Neural progenitor cell (in vitro differentiated cells): ENCODE results near the gene SCGB2A2. TPM values are rescaled to one million over a fixed set of nuclear protein-coding genes. Genes with fewer than 3 reads are reported as not detected.

Experiments used
- DNase-seq: peaks from one replicate; pipeline ENCODE4 v3.0.0-alpha.2; 2016; ENCODE audit warnings: low spot score
- H2AFZ ChIP-seq: fragments of 200-600 bp; sonication (generic); replicated peaks from 2 replicates; pipeline ENCODE4 v1.6.1; 2016; ENCODE audit warnings: antibody characterized with exemption
- H3F3A ChIP-seq: fragments of 200-600 bp; sonication (generic); 2 replicates; pipeline ENCODE4 v1.6.1; 2016; ENCODE audit warnings: antibody characterized with exemption, low read depth
- H3K27ac ChIP-seq: fragments of 200-600 bp; sonication (generic); 2 replicates; pipeline ENCODE4 v1.5.1; 2016; ENCODE audit warnings: mild to moderate bottlenecking
- H3K27me3 ChIP-seq: fragments of 200-600 bp; sonication (generic); 2 replicates; pipeline ENCODE4 v1.6.1; 2016; ENCODE audit warnings: mild to moderate bottlenecking, moderate library complexity
- H3K36me3 ChIP-seq: fragments of 200-600 bp; sonication (generic); 2 replicates; pipeline ENCODE4 v1.5.1; 2016
- H3K4me1 ChIP-seq: fragments of 200-600 bp; sonication (generic); 2 replicates; pipeline ENCODE4 v1.6.1; 2016; ENCODE audit warnings: mixed run types
- H3K4me2 ChIP-seq: fragments of 200-600 bp; sonication (generic); 2 replicates; pipeline ENCODE4 v1.6.1; 2016
- H3K4me3 ChIP-seq: fragments of 200-600 bp; sonication (generic); 2 replicates; pipeline ENCODE4 v1.5.1; 2016
- H3K79me2 ChIP-seq: fragments of 200-600 bp; sonication (generic); 2 replicates; pipeline ENCODE4 v1.6.1; 2016; ENCODE audit warnings: low read depth
- H3K9ac ChIP-seq: fragments of 200-600 bp; sonication (generic); 2 replicates; pipeline ENCODE4 v1.6.1; 2016
- H3K9me3 ChIP-seq: fragments of 200-600 bp; sonication (generic); 2 replicates; pipeline ENCODE4 v1.5.1; 2016; ENCODE audit warnings: low read depth
- H4K20me1 ChIP-seq: fragments of 200-600 bp; sonication (generic); 2 replicates; pipeline ENCODE4 v1.6.1; 2016; ENCODE audit warnings: low read depth
- H3K27ac Mint-ChIP-seq: 3 replicates; pipeline ENCODE4 v1.8.0; 2021; ENCODE audit warnings: mixed read lengths
- H3K27me3 Mint-ChIP-seq: 2 replicates; pipeline ENCODE4 v1.8.0; 2022; ENCODE audit warnings: low read depth, mild to moderate bottlenecking, inconsistent platforms, moderate library complexity, mixed read lengths; ENCODE audit not compliant: insufficient read depth
- H3K36me3 Mint-ChIP-seq: 3 replicates; pipeline ENCODE4 v1.8.0; 2021; ENCODE audit warnings: mixed read lengths
- H3K4me1 Mint-ChIP-seq: 3 replicates; pipeline ENCODE4 v1.8.0; 2021; ENCODE audit warnings: mixed read lengths
- H3K4me3 Mint-ChIP-seq: 3 replicates; pipeline ENCODE4 v1.8.0; 2021; ENCODE audit warnings: mild to moderate bottlenecking, moderate library complexity, mixed read lengths
- H3K9me3 Mint-ChIP-seq: 3 replicates; pipeline ENCODE4 v1.8.0; 2020; ENCODE audit warnings: mixed read lengths
- CTCF ChIP-seq: fragments of 200-600 bp; sonication (generic); IDR thresholded peaks from 2 replicates; pipeline ENCODE4 v1.5.1; 2017; ENCODE audit warnings: antibody characterized with exemption, mild to moderate bottlenecking
- EZH2 ChIP-seq: fragments of 200-600 bp; sonication (generic); IDR thresholded peaks from 2 replicates; pipeline ENCODE4 v1.6.1; 2017; ENCODE audit warnings: antibody characterized with exemption, mild to moderate bottlenecking, moderate library complexity
- EZH2phosphoT487 ChIP-seq: fragments of 200-600 bp; sonication (generic); IDR thresholded peaks from 2 replicates; pipeline ENCODE4 v1.6.1; 2017; ENCODE audit warnings: antibody characterized with exemption
- total RNA-seq: library from RNA; depleted of rRNA; stranded (reverse); fragments of >200 nt; gene quantifications from 2 replicates; pipeline ENCODE4 v1.2.3, GENCODE V29; 2015; ENCODE audit warnings: low replicate concordance

Gene SCGB2A2
- total RNA-seq, 1 donor from 2014 or later = not detected

GRCh38 chr11:62298975-62299374 is 29.0 kb downstream of the SCGB2A2 start, which contains the start of gene SCGB1D4:
TSS of gene SCGB1D4 (minus strand) at chr11:62299075. CDS start at chr11:62299010, 65 bp downstream.
- H3K9me3 ChIP-seq = no peaks in the 10 kb centered on the region
- no peaks in the 10 kb centered on the region for H3K4me1 Mint-ChIP-seq
- H3K4me1 ChIP-seq = no peaks in the 10 kb centered on the region
- no peaks in the 10 kb centered on the region for H3F3A ChIP-seq
- no peaks in the 10 kb centered on the region for H3K36me3 ChIP-seq
- no peaks in the 10 kb centered on the region for H3K79me2 ChIP-seq
- no peak within 1 kb of the TSS for H3K27ac ChIP-seq
- H3K36me3 Mint-ChIP-seq = no peaks in the 10 kb centered on the region
- no peak within 1 kb of the TSS for H3K4me3 ChIP-seq
- no peak within 1 kb of the TSS for H2AFZ ChIP-seq
- no peaks in the 10 kb centered on the region for H3K9me3 Mint-ChIP-seq
- no peaks in the 10 kb centered on the region for H4K20me1 ChIP-seq
- H3K27me3 Mint-ChIP-seq = peaks cover 13% of the 10 kb centered on the region
- no peaks in the 10 kb centered on the region for H3K27me3 ChIP-seq
- H3K4me3 Mint-ChIP-seq = no peak within 1 kb of the TSS
- TF ChIP-seq EZH2 = no peak
- no peak for TF ChIP-seq CTCF
- no peak for TF ChIP-seq EZH2phosphoT487
- no peak within 1 kb of the TSS for H3K9ac ChIP-seq
- DNase-seq = no peak
- no peak within 1 kb of the TSS for H3K27ac Mint-ChIP-seq
- no peak within 1 kb of the TSS for H3K4me2 ChIP-seq

GRCh38 chr11:62306227-62306626 is 36.3 kb downstream of the SCGB2A2 start:
- no peaks in the 10 kb centered on the region for H3K27me3 ChIP-seq
- Mint-ChIP-seq H3K4me3 (no peak overlapping the region), H3K4me1 (no peaks in the 10 kb centered on the region), H3K27ac (no peak overlapping the region), H3K9me3 (peaks cover 2% of the 10 kb centered on the region), H3K36me3 (no peaks in the 10 kb centered on the region), H3K27me3 (peaks cover 7% of the 10 kb centered on the region)
- no peak overlapping the region for H3K4me3 ChIP-seq
- H3K9ac ChIP-seq = no peak overlapping the region
- TF ChIP-seq CTCF = no peak
- TF ChIP-seq EZH2phosphoT487 = no peak
- H3K9me3 ChIP-seq = no peaks in the 10 kb centered on the region
- no peak overlapping the region for H3K27ac ChIP-seq
- H3K4me2 ChIP-seq = no peak overlapping the region
- H3K36me3 ChIP-seq = no peaks in the 10 kb centered on the region
- no peaks in the 10 kb centered on the region for H4K20me1 ChIP-seq
- H3F3A ChIP-seq = no peaks in the 10 kb centered on the region
- H3K79me2 ChIP-seq = no peaks in the 10 kb centered on the region
- H3K4me1 ChIP-seq = no peaks in the 10 kb centered on the region
- DNase-seq = no peak
- no peak overlapping the region for H2AFZ ChIP-seq

- Histone ChIP-seq H3K9ac (no peak overlapping the region), H4K20me1 (no peaks in the 10 kb centered on the region), H3K79me2 (no peaks in the 10 kb centered on the region), H3K4me2 (no peak overlapping the region), H2AFZ (no peak overlapping the region), H3K4me1 (no peaks in the 10 kb centered on the region), H3K27me3 (no peaks in the 10 kb centered on the region), H3K9me3 (no peaks in the 10 kb centered on the region), H3K4me3 (no peak overlapping the region), H3K36me3 (no peaks in the 10 kb centered on the region), H3F3A (no peaks in the 10 kb centered on the region), H3K27ac (no peak overlapping the region)
- Mint-ChIP-seq H3K9me3 (peaks cover 2% of the 10 kb centered on the region), H3K36me3 (no peaks in the 10 kb centered on the region), H3K4me1 (no peaks in the 10 kb centered on the region), H3K27me3 (peaks cover 11% of the 10 kb centered on the region), H3K4me3 (no peak overlapping the region), H3K27ac (no peak overlapping the region)
- DNase-seq = no peak
- TF ChIP-seq EZH2 = no peak
- TF ChIP-seq CTCF = no peak
- no peak for TF ChIP-seq EZH2phosphoT487
These were observed 38.0 kb downstream of the SCGB2A2 start for GRCh38 chr11:62307950-62308349.
